ENCODE data around the gene GUCA2A.
A peak's percentile ranks its signal among the peaks of the same experiment; 100 is the strongest.

GUCA2A gene

DNA sequence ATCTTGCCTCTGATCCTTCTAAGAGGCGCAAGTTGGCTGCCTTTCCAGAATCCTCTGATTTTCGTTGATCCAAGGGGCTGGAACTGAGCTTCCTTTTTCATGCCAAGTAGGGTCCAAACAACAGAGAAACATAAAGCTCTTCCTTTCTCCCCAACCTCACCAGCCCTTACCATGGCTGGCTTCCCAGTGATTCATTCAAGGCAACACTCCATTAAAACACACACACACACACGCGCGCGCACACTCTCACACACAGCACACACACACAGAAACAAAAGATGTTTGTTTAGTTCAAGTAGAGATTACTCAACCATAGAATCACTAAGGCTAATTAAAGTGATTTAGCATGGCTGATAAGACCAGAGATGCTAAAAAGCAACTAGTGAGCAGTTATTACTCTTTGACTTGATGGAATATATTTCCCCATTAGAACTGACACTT, 13.0 kb upstream of the GUCA2A start:
- peak in 51 of 58 donors; percentile 10 to 87 (median 53) for DNase-seq

DNA sequence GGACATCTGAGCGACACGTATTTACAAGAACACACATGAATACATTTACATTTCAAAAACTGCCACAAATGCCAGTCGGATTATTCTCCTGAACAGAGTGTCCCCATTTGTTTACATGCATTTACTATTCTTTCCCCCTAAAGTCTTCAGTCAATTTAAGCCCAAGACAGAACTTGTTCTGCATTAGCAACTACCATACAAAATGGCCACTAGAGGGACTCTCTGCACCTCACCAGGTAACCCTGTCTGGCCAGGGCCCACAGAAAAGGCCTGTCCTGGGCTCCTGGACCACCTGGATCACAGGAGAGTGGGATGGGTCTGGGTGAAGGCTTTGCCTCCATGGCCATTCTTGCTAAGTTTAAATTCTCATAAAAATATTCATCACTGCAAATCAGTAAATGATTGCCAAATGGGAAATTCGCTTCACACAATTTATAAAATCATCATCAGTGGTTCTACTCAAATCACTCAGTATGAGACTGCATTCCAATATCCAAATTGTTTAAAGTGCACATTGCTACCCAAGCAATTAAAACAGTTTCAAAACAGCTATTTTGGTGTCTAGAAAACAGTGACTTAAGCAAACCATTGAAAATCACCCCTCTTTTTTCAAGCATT, 12.5 kb upstream of the GUCA2A start:
- peak in 12 of 58 donors; percentile 8 to 34 (median 10) for DNase-seq

DNA sequence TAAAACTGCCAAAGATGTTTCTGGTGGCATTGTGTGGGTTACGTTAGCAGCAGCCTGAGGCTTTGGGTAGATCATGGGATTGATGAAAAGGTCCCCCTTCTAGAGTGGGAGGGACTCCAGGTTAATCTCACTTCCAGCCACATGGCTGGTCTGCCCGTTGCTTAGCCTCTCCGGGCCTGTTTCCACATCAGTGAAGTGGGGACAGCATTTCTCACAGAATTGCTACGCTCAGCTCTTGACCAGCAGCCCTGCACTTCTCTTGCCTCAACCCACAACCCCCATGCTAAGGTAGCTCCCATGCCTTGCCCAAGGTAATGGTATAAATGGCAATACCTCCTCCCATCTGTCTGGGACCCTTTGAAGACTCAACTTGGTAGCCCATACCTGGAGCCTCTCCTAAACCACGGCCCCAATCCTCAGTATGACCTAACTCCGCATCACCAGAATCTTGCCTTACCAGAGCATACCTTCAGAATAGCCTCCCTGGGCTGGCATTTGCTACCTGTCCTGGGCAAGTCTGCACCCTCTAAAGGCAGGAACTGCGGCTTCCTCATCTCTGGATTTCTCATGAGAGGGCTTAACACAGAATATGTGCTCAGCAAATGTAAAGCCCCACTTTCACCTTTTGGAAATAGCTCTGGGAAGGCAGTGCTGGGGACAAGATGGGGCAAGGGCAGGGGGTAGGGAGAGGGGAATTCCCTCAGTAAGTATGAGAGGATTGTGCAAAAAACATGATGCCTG, 10.9 kb upstream of the GUCA2A start:
- DNase-seq: no peak

DNA sequence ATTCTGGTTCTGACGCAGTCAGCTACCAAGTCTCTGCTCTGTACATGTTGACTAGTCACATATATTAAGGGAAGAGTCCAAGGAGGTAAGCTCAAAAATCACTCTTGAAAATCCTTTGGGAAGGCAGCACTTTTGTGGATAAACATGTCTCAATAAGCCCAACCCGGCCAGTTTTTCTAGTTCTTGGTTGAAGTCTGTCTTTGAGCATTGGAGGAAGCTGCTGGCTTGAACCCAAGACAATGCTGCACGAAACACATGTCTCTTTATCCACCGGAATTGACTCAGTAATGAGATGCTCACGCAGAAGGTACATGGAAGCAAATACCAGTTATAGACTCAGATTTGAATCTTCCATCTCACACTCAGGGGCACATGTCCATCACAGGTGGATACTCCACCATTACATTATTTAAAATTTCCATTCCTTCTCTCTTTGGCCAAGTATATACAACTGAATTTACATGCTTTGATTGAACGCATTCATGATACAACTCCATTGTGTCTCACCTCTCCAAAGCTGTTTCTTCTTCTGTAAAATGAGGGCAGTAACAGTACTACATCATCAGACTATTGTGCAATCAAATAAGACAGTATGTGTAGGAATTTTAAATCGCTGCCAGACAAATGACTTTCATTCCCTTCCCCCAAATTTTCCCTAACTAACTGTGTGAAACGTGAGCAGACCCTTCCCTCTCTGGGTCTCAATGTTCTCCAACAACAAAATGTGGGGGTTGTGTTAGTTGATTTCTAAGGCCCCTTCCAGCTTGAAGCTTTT, 9.6 kb upstream of the GUCA2A start:
- DNase-seq: peak in 11 of 58 donors; percentile 11 to 41 (median 24)

DNA sequence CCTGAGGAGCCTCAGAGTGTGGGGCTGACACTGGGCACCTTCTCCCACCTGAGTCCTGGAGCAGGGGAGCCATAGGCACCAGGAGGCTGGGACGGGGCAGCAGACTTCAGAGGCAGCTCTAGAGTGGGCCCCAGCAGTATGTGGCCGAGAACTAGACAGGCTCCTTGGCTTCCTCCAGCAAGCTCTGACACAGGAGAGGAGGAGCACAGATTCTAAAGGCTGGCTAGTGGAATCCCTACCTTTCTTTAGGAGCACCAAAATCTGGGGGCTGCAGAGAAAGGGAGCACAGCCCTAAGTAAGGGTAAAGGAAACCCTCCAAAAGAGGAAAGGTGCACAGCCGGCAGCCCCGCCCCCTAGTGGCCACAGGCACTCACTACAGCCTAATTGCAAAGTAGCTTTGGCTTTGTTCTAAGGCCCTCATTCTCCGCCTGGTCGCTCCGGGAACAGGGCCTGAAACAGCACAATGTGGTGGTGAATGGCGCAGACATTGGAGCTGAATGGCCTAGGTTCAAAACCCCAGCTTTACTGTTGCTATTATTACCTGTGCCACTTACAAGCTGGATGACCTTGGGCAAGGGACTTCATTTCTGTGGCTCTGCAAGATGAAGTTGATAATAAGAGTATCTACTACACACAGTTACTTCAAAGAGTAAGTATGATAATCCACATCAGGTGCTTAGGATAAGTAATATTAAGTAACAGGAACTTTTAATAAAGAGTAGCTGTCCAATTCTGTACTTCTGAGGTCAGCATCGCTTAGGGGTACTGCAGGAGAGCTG, 8.8 kb upstream of the GUCA2A start:
- DNase-seq: peak in 50 of 58 donors; percentile 7 to 80 (median 40)

DNA sequence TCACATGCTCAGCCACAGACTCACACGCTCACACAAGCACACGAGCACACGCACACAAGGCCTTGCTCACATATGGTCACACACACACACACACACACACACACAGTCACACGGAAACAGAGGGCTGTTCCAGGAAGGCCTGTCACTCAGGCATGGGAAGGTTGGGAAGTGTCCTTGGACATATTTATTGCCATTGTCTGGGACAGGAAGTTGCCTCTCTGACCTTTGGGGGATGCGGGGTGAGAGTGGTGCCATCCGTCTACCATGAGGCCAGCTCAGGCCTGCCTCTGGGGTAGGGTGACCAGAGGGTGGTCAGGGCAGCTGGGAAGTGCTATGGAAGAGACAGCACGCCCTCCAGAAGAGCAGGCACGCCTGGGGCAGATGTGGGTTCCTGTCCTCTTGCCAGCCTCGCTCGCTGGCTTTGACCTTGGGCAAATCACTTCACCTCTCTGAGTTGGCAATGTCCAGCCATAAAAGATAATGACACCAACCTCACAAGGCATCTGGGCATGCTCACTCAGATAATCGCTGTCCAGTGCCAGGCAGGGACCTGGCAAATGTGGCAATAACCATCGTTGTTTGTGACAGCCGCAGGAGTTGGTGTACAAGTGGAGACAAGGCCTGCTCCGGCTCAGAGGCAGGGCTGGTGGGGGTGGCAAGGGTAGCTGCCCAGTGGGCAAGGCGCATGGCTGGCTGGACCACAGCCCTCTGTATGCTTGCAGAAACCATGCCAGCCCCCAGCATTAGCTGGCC, 8.0 kb upstream of the GUCA2A start:
- peak in 6 of 58 donors; percentile 11 to 39 (median 18) for DNase-seq

DNA sequence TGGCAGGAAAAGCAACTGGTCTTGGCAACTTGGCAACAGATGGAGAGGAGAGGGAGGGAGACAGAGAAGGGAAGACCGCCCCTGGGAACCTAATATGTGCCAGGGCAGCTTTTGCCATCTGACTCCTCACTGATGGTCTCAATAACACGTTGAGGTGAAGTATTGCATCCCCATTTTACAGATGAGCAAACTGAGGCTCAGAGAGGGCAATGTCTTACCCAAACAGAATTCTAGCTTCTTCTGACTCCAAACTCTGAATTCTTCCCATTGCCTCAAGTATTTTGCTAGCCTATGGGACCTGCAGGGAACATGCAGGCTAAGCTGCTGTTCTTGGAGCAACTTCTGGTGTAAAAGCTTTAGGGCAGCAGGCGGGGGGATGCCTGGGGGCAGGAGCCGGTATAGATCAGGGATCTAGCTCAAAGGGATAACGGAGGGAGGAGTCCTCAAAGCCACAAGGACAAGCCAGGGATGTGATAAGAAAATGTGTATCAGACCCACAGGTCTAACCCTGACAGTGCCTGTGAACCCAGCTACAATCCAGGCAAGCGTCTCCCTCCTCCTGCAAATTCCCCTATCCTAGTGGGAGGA, 7.2 kb upstream of the GUCA2A start:
- no peak for DNase-seq

DNA sequence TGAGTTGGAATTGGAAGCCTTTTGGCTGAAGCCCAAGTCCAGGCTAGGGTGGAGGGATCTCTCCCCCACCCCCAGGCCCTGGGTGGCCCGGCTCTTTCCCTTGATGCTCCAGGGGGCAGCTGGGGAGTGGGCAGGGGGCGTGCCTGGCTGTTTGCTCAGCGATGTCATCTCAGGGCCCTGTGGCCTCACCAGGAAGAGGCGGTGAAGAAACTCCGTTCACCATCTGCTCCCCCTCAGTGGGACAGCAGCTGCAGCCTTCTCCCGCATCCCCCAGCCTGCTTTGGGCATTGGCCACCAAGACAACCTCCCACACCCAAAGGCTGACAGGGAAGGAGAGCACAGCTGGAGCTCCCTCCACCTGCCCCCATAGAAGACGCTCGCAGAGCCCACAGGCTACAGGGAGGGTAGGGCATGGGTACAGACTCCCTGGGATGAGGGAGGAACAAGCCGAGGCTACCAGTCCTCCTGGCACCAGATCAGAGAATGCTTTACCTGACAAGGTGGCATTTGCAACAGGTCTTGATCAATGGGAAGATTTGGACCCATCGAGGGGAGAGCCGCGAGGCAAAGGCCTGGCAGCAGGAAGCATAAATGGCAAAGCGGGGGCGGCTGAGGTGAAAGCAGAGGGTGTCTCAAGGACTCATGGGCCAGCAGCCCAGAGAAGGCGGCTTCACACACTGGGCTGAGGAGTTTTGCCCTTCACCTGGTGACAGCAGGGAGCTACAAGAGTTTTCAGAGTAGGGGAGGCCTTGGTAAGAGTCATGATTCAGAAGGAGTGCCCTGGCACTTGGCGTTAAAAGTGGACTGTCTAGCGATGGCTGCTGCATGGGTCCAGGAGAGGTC, 6.5 kb upstream of the GUCA2A start:
- no peak for DNase-seq

DNA sequence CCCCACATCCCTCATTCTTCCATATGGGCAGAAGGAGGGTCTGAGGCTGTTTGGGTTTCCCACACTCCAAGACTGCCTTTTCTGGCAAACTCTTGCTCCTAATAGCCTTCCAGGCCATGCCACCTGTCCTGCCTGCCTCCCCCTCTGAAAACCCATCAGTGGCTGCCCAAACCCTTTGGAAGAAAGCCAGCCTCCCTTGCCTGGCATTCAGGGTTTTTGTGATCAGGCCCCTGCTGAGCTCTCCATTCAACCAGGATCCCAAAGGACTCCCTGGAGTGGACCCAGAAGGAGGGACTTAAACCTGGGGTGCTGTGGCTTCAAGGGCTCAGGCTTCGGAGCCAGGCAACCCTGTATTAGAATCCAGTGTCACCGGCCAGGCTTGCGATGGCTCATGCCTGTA, 4.2 kb upstream of the GUCA2A start:
- DNase-seq: no peak

DNA sequence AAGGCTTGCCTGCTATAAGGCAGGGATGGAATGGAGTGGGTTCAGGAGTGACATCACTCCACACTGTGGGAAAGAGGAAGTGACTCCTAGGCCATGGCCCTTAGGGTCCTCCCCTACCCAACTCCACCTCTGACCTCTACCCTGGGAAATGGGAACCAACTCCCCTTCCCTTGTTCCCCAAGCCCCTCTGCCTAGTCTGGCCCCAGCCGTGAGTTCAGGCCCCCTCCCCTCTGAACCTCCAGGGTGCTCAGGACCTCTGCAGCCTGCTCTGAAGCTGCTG, 3.8 kb upstream of the GUCA2A start:
- DNase-seq: no peak

DNA sequence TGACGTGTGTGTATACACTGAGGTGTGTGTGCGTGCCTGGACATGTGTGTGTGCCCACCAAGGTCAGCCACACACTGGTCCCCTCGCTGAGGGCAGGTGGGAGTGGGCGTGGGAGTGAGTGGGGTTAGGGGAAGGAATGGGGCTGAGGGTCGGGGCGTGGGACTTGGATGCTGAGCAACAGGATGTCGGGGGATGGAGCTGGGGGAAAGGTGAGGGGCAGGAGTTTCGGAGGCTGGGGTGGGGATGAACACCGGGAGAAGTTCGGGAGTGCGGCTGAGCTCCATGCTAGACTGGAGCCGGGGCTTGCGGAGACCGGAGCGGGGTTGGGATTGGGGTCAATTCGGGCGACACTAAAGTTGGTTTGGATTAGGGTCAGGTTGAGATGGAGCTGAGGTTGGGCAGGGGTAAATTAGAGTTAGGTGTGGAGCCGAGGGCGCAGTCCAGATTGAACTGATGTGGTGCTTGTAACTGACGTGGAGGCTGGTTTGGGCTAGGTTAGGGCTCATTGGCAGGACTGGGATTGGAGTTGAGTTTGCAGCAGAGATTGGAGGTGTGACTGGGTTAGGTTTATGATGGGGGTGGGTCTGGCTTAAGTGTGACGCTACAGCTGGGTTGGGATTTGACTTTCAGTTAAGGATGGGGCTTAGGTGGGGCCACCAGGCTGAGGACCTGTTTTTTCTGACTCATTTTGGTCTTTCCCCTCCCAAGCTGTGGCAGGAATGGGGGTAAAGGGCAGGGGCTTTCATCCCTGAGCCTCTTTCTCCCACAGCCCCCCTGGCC, 3.3 kb upstream of the GUCA2A start:
- no peak for DNase-seq

DNA sequence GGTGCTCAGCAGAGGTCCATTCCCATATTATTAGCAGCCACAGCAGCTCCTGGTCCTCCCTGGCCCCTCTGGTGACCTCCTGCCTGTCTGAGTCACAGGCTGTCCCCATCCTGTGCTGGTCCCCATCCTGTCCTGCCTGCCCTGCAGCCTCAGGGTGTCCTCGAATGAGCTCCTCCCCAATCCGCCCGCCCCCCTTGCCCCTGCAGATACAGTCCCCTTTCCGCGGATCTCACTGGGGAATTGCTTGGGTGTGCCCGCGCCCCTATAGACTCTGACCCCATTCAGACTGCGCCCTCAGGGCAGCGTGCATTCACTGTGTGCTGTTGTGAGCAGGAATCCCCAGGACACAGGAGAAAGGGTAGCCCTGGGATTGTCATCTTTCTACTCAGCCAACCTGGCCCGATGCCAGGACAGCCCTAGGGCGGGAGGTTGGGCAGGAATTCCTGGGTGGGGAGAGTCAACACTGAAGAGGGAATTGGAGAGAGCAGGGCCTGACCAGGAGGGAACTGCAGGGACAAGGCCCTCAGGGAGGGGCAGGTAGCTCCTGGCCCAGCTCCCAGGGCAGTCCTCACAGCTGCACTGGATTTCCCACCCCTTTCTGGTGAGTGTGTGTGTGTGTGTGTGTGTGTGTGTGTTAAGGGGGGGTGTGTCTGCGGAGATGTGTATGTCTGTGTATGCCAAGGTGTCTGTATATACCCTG, 1.1 kb upstream of the GUCA2A start:
- DNase-seq: no peak

DNA sequence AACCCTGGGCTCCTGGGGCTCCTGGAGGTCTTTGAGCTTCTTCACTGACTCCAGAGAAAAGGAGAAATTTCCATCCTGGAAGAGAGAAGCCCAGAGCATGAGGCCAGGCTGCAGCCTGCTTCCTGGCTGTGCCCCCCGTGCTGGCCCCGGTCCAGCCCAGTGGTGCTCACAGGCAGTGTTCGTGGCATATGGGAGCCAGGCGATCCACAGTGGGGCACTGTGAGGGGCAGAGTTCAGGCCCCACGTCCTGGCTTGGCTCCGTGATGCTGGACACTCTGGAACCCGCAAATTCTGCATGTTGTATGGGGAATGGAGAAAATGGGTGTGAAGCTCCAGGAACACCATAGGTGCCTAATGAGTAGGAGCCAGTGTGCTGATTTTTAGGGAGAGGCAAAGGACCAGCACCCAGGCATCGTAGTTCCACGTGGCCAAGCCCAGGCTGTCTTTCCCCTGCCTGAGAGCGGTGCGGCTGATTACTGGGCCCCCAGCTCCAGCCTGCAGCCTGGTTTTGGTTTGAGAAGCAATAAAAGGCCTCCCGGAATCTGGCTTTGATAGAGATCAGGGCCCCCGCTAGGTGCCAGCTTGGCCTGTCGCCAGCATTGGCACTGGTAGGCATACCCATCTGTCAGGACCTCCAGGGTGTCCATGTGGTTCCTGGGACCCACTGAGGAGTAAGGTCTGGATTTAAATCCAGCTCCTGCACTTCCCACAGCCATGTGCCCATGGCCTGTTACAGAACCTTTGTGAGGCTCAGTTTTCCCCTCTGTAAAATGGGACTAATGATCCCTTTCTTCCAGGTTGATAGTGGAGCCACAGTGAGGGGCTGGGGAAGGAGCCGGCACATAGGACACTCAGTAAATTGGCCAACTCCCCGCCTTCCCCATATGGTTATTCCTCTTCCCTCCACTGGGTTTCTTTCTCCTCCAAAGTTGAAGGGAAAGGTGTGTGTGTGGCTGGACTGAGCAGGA, 725 bp downstream of the GUCA2A start:
- DNase-seq: no peak

DNA sequence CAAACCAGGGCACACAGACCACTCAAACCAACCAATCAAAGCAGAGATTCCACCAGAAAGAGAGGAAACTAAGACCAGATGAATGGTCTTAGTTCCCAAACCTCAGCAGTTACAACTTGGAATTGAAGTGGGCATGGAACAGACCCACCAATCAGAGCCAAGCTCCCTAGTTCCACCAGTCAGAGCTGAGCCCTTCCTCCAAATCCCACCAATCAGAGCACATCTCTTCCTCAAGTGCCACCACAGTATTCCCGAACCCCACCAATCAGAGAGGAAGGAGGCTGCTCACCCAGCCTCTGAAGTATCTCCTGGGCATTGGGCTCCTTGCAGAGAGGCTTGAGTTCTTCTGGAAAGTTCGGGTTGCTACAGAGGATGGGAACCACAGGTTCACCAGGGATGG, 1.4 kb downstream of the GUCA2A start:
- no peak for DNase-seq

DNA sequence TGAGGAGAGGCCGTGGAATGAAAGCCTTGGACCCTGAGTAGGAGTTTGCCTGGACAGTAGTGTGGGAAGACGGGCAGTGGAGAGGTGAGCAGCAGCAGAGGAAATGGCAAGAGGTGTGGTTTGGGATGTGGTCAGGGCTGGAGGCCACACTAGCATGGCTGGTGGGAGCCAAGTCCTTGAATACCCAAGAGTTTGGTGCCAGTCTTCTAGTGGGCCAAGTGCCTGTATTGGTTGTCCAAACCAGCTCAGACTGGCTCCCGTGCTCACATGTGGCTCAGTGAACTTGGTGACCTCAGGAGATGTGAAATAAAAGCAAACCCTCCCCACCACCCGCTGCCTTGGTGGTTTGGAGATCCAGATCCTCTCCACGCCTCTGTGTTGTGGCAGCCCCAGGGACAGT, 2.4 kb downstream of the GUCA2A start:
- DNase-seq: no peak

DNA sequence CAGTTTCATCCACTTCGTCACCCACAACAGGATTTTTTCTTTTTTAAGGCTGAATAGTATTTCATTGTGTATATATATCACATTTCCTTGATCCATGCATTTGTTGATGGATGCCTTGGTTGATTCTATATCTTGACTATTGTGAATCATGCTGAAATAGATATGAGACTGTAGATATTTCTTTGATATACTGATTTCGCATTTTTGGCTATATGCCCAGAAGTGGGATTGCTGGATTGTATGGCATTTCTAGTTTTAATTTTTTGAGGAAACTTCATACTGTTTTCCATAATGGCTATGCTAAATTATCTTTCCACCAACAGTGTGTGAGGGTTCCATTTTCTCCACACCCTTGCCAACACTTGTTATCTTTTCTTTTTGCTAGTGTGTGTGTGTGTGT, 6.4 kb downstream of the GUCA2A start:
- no peak for DNase-seq

DNA sequence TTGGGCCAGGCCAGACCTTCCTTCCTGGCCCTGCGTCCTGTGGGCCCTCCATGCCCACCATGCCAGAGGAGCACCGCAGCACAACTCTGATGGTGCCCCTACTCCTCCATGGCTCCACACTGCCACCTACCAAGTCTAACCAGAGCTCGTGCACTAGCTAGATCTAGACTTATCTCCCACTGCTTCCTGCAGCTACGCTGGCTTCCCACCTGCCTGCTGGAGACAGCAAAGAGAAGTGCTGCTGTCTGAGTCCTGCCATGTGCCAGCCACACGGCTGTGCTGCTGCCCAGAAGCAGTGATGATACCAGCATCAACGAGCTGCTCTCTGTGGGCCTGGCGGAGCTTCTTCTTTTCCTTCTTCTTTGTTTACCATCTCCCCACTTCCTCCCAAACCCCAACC, 6.9 kb downstream of the GUCA2A start:
- no peak for DNase-seq

Measured in anterior cingulate cortex (tissue), 58 donors.